ENCODE data around the gene PJA2. TPM values are rescaled to one million over a fixed set of nuclear protein-coding genes. Genes with fewer than 3 reads are reported as not detected.

PJA2 gene
- total and polyA plus RNA-seq, 9 of the 15 experiments (the other 6 are each of a cell fraction or from before 2014, with no cell fraction given): 25.1 to 82.1 (median 50.1) TPM

DNA sequence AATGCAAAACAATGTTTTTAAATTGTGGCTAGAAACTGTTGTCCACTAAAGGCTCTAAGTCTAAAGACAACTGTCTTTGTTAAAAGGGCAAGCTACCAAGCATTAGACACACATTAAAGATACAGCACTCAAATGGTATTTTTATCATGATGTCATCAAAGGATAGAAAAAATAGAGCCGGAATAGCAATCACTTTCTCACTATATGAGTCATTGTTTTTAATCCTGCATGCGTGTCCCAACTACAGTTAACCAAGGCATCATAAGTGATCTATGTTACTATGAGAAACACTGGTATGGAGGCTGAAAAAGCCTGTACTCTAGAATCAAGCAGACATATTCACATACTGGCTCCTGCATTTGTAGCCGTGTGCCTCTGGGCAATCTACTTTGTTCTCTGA lies 1.9 kb upstream of the PJA2 start (continued):
- peak; percentile 36; the same call in 1 of the 2 replicates for TF ChIP-seq ARID3A (IDR thresholded peaks at IDR 0.05; ENCODE audit: borderline replicate concordance, low read depth, low read length)
- TF ChIP-seq L3MBTL2 (IDR thresholded peaks at IDR 0.05): 0 out of 2 replicates have a peak, but pooled peaks have one; percentile 12
- 0 out of 2 replicates have a peak, but pooled peaks have one; percentile 34 for TF ChIP-seq ZKSCAN8 (CRISPR knock-in tag; IDR thresholded peaks at IDR 0.05)
- TF ChIP-seq RBM25 (IDR thresholded peaks at IDR 0.05; ENCODE audit: low read depth, low read length, severe bottlenecking): no peak
- TF ChIP-seq JUNB (CRISPR knock-in tag; conservative IDR thresholded peaks at IDR 0.05): peak; percentile 69; the same call in 1 of the 2 replicates
- TF ChIP-seq DPF2 (IDR thresholded peaks at IDR 0.05): peak; percentile 59
- no peak for TF ChIP-seq TOE1 (IDR thresholded peaks at IDR 0.05; ENCODE audit: borderline replicate concordance)
- no peak for TF ChIP-seq TOE1 (CRISPR knock-in tag; IDR thresholded peaks at IDR 0.05; ENCODE audit: borderline replicate concordance, low read depth)
- TF ChIP-seq ATF7 (IDR thresholded peaks at IDR 0.05): peak; percentile 90
- TF ChIP-seq NFXL1 (CRISPR knock-in tag; IDR thresholded peaks at IDR 0.05): no peak
- peak; percentile 78; the same call in 1 of the 2 replicates for TF ChIP-seq JUND (IDR thresholded peaks at IDR 0.05; ENCODE audit: borderline replicate concordance, low read depth, low read length)
- peak; percentile 88 for TF ChIP-seq JUND (tag; IDR thresholded peaks at IDR 0.05; ENCODE audit: borderline replicate concordance, low read depth, low read length)
